AG04449 (cell line): Measurements from ENCODE around the gene JPH3.

Experiments used
- CTCF ChIA-PET: fragments of 350-600 bp; formaldehyde crosslinking; extraction: SDS; loops from one replicate; lab custom pipeline; 2021; ENCODE audit warnings: antibody characterized with exemption; lab: Yijun Ruan, JAX
- POLR2A ChIA-PET: fragments of 400-600, 350-600 bp; formaldehyde crosslinking; extraction: SDS; loops from one replicate; lab custom pipeline; 2020; ENCODE audit warnings: antibody characterized with exemption, inconsistent platforms; lab: Yijun Ruan, JAX
- DNase-seq: peaks from one replicate; pipeline ENCODE4 v3.0.0-alpha.2; 2010; ENCODE audit warnings: low read depth, low spot score
- H3K4me3 ChIP-seq: 2 replicates; pipeline ENCODE4 v1.5.1; 2011; ENCODE audit warnings: low read depth, mild to moderate bottlenecking, control low read depth, low read length
- TF ChIP-seq, protein P1 (sequence below): IDR thresholded peaks from one replicate; pipeline ENCODE4 v1.5.1; 2011; ENCODE audit warnings: mild to moderate bottlenecking, moderate library complexity, low read length, control low read depth, inconsistent platforms; ENCODE audit not compliant: insufficient read depth; ENCODE audit errors: missing control alignments

Gene JPH3

GRCh38 chr16:87563022-87563421, 39.3 kb upstream of the JPH3 start:
- TF ChIP-seq, protein P1, sequence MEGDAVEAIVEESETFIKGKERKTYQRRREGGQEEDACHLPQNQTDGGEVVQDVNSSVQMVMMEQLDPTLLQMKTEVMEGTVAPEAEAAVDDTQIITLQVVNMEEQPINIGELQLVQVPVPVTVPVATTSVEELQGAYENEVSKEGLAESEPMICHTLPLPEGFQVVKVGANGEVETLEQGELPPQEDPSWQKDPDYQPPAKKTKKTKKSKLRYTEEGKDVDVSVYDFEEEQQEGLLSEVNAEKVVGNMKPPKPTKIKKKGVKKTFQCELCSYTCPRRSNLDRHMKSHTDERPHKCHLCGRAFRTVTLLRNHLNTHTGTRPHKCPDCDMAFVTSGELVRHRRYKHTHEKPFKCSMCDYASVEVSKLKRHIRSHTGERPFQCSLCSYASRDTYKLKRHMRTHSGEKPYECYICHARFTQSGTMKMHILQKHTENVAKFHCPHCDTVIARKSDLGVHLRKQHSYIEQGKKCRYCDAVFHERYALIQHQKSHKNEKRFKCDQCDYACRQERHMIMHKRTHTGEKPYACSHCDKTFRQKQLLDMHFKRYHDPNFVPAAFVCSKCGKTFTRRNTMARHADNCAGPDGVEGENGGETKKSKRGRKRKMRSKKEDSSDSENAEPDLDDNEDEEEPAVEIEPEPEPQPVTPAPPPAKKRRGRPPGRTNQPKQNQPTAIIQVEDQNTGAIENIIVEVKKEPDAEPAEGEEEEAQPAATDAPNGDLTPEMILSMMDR: no peak
- DNase-seq: no peak
- no peak overlapping the region for H3K4me3 ChIP-seq
- ChIA-PET CTCF (interaction anchor here (1.3 to 2.2 kb wide), 5 partner anchors 8 to 146 kb away, joined by 4 to 7 read pairs (median 5); no protein-coding TSS in a partner anchor), POLR2A (interaction anchor here (0.9 kb wide), 1 partner anchor 19 kb away, joined by 3 read pairs; no protein-coding TSS in a partner anchor)

GRCh38 chr16:87563714-87564523, 38.4 kb upstream of the JPH3 start:
- POLR2A ChIA-PET: no interaction called here
- DNase-seq: no peak
- CTCF ChIA-PET: interaction anchor here (1.9 to 2.1 kb wide), 2 partner anchors 7 to 147 kb away, joined by 5 to 6 read pairs; no protein-coding TSS in a partner anchor
- TF ChIP-seq, protein P1: no peak
- H3K4me3 ChIP-seq: no peak overlapping the region

- TF ChIP-seq, protein P1: no peak
- CTCF ChIA-PET: no interaction called here
- no peak for DNase-seq
- POLR2A ChIA-PET: no interaction called here
- no peak overlapping the region for H3K4me3 ChIP-seq
These were observed 37.9 kb upstream of the JPH3 start for GRCh38 chr16:87564524-87564778.

GRCh38 chr16:87569601-87570571, 32.4 kb upstream of the JPH3 start:
- no peak for DNase-seq
- TF ChIP-seq, protein P1: no peak
- POLR2A ChIA-PET: no interaction called here
- CTCF ChIA-PET: interaction anchor here (0.6 to 4.9 kb wide), 8 partner anchors 9 to 329 kb away, joined by 3 to 41 read pairs (median 4); no protein-coding TSS in a partner anchor
- no peak overlapping the region for H3K4me3 ChIP-seq

GRCh38 chr16:87570572-87570937, 31.8 kb upstream of the JPH3 start:
- no peak for DNase-seq
- ChIA-PET POLR2A (no interaction called here), CTCF (interaction anchor here (0.6 to 4.9 kb wide), 11 partner anchors 8 to 329 kb away, joined by 3 to 41 read pairs (median 4); no protein-coding TSS in a partner anchor)
- TF ChIP-seq, protein P1: no peak
- H3K4me3 ChIP-seq: no peak overlapping the region
